Measurements from ENCODE around the gene MYBPC2. TPM values are rescaled to one million over a fixed set of nuclear protein-coding genes. Genes with fewer than 3 reads are reported as not detected.

MYBPC2 gene
- total and polyA plus RNA-seq, 9 of the 15 experiments (the other 6 are each of a cell fraction or from before 2014, with no cell fraction given) = 0.01 to 0.14 (median 0.04) TPM; not detected in 6

DNA sequence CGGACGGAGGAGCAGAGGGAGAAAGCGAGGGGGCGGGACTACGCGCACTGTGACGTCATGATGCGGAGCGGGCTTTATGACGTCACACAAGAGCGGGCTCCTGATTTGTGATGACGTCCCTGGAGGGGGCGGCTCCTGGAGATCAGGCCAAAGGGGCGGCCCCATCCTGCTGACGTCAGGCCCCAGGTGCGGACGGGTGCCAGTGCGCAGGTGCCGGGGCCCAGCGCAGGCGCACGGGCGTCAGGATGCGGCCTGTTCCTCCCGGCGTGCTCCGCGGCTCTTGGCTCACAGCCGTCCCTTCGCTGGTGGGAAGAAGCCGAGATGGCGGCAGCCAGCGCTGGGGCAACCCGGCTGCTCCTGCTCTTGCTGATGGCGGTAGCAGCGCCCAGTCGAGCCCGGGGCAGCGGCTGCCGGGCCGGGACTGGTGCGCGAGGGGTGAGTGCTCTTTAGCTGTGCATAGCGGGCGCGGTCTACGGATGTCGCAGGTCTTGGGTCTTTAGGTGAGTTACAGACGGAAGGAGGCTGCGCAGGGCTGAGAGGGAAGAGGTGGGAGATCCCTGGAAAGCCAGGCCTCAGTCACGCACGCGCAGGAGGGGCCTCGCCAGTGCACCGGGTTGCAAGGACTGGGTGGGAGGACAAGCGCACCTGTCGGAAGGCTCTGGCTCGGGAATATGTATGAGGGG is 43.7 kb downstream of the MYBPC2 start, which contains the start of the genes EMC10 and GARIN5A:
EMC10 (plus strand) TSS at position 284 of the 683 bp plus-strand sequence; CDS start at position 322, 38 bp downstream.
GARIN5A (minus strand) TSS at position 625 of the 683 bp plus-strand sequence; CDS start at position 165, 460 bp downstream.
- BruUV-seq (replicated peaks) = no TSS peak
- H3K9me1 ChIP-seq (ENCODE audit: control insufficient read depth, insufficient read depth, low read length) = no peaks in the 10 kb centered on the region
- peaks cover 5 to 53% of the 10 kb centered on the region in 2 experiments; a peak in 4 of 5 replicates for H3K4me1 ChIP-seq (replicated peaks in 1 of 2; ENCODE audit: control insufficient read depth in 2 of 2, insufficient read depth in 2 of 2, low read length in 2 of 2)
- peaks cover 25% of the 10 kb centered on the region for H3K79me2 ChIP-seq (ENCODE audit: control insufficient read depth, insufficient read depth, low read length)
- intact Hi-C loops (cut with micrococcal nuclease) = loop anchor here (1.0 kb wide), 1 partner anchor 102 kb away; no protein-coding TSS in a partner anchor
- peaks cover 33% of the 10 kb centered on the region; the same call in 1 of the 3 replicates for H3K36me3 ChIP-seq (ENCODE audit: control insufficient read depth, insufficient read depth, low read length)
- in situ Hi-C loops (cut with MboI) = no loop called here
- H3K27ac ChIP-seq (ENCODE audit: extremely low read depth, low read depth, low read length) = peak within 1 kb of the TSS; percentile 82
- H3K9ac ChIP-seq (ENCODE audit: insufficient read depth in 1 of 2, low read depth in 2 of 2, low read length in 2 of 2) = peak within 1 kb of the TSS; percentile 67 to 92
- WGBS (ENCODE audit: insufficient coverage, low coverage, missing lambda C conversion rate) = 18% methylated on average over 39 of the region's 58 CpGs
- CTCF ChIA-PET (ENCODE audit: low intra/inter-chr PET ratio) = no interaction called here
- peak; percentile 96 for ATAC-seq
- peak; percentile 78 for FAIRE-seq
- H3K9me3 ChIP-seq (replicated peaks; ENCODE audit: control insufficient read depth, insufficient read depth, low read depth, low read length) = no peaks in the 10 kb centered on the region; the same call in 1 of the 2 replicates
- peaks cover 7% of the 10 kb centered on the region; the same call in 1 of the 2 replicates for H4K20me1 ChIP-seq (replicated peaks; ENCODE audit: control insufficient read depth, insufficient read depth, low read length)
- no peaks in the 10 kb centered on the region; a peak in 2 of 5 replicates for H3K27me3 ChIP-seq (ENCODE audit: control insufficient read depth in 2 of 2, insufficient read depth in 2 of 2, low read length in 2 of 2)
- peak within 1 kb of the TSS; percentile 90 for H2AFZ ChIP-seq (ENCODE audit: low read depth, low read length)
- peak; percentile 94 to 99 (median 98) for DNase-seq (ENCODE audit: extremely low read depth in 1 of 4, low spot score in 3 of 4)
- H3K4me3 ChIP-seq = peak within 1 kb of the TSS; percentile 72
- POLR2A ChIA-PET = interaction anchor here (0.9 kb wide), 1 partner anchor 10 kb away, joined by 3 read pairs; no protein-coding TSS in a partner anchor
- peak within 1 kb of the TSS; percentile 88 for H3K4me2 ChIP-seq (ENCODE audit: insufficient read depth, low read length)
- TF ChIP-seq PTBP1 (IDR thresholded peaks at IDR 0.05; ENCODE audit: low read depth, low read length) = 0 out of 2 replicates have a peak, but pooled peaks have one; percentile 40
- no peak for TF ChIP-seq MXI1 (IDR thresholded peaks at IDR 0.05; ENCODE audit: low read depth, low read length)
- TF ChIP-seq, protein P1, sequence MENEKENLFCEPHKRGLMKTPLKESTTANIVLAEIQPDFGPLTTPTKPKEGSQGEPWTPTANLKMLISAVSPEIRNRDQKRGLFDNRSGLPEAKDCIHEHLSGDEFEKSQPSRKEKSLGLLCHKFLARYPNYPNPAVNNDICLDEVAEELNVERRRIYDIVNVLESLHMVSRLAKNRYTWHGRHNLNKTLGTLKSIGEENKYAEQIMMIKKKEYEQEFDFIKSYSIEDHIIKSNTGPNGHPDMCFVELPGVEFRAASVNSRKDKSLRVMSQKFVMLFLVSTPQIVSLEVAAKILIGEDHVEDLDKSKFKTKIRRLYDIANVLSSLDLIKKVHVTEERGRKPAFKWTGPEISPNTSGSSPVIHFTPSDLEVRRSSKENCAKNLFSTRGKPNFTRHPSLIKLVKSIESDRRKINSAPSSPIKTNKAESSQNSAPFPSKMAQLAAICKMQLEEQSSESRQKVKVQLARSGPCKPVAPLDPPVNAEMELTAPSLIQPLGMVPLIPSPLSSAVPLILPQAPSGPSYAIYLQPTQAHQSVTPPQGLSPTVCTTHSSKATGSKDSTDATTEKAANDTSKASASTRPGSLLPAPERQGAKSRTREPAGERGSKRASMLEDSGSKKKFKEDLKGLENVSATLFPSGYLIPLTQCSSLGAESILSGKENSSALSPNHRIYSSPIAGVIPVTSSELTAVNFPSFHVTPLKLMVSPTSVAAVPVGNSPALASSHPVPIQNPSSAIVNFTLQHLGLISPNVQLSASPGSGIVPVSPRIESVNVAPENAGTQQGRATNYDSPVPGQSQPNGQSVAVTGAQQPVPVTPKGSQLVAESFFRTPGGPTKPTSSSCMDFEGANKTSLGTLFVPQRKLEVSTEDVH (IDR thresholded peaks at IDR 0.05; ENCODE audit: low read depth, partially characterized antibody) = peak; percentile 88
- peak; percentile 99 for TF ChIP-seq MEIS2 (IDR thresholded peaks at IDR 0.05; ENCODE audit: partially characterized antibody)
- TF ChIP-seq, protein P2, sequence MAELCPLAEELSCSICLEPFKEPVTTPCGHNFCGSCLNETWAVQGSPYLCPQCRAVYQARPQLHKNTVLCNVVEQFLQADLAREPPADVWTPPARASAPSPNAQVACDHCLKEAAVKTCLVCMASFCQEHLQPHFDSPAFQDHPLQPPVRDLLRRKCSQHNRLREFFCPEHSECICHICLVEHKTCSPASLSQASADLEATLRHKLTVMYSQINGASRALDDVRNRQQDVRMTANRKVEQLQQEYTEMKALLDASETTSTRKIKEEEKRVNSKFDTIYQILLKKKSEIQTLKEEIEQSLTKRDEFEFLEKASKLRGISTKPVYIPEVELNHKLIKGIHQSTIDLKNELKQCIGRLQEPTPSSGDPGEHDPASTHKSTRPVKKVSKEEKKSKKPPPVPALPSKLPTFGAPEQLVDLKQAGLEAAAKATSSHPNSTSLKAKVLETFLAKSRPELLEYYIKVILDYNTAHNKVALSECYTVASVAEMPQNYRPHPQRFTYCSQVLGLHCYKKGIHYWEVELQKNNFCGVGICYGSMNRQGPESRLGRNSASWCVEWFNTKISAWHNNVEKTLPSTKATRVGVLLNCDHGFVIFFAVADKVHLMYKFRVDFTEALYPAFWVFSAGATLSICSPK (IDR thresholded peaks at IDR 0.05; ENCODE audit: borderline replicate concordance) = no peak
- TF ChIP-seq, protein P3, sequence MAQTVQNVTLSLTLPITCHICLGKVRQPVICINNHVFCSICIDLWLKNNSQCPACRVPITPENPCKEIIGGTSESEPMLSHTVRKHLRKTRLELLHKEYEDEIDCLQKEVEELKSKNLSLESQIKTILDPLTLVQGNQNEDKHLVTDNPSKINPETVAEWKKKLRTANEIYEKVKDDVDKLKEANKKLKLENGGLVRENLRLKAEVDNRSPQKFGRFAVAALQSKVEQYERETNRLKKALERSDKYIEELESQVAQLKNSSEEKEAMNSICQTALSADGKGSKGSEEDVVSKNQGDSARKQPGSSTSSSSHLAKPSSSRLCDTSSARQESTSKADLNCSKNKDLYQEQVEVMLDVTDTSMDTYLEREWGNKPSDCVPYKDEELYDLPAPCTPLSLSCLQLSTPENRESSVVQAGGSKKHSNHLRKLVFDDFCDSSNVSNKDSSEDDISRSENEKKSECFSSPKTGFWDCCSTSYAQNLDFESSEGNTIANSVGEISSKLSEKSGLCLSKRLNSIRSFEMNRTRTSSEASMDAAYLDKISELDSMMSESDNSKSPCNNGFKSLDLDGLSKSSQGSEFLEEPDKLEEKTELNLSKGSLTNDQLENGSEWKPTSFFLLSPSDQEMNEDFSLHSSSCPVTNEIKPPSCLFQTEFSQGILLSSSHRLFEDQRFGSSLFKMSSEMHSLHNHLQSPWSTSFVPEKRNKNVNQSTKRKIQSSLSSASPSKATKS (CRISPR knock-in tag; IDR thresholded peaks at IDR 0.05) = no peak
- no peak for TF ChIP-seq BDP1 (IDR thresholded peaks at IDR 0.05; ENCODE audit: insufficient read depth, insufficient read length)
- TF ChIP-seq SIRT6 (IDR thresholded peaks at IDR 0.05; ENCODE audit: low read depth, low read length) = no peak
- no peak for TF ChIP-seq MIER1 (IDR thresholded peaks at IDR 0.05; ENCODE audit: low read depth)
- no peak for TF ChIP-seq ZNF239 (CRISPR knock-in tag; IDR thresholded peaks at IDR 0.05)
- no peak for TF ChIP-seq SMARCA5 (IDR thresholded peaks at IDR 0.05)
- TF ChIP-seq CREM (IDR thresholded peaks at IDR 0.05; ENCODE audit: low read depth) = peak; percentile 100
- peak; percentile 100 for TF ChIP-seq NRF1 (conservative IDR thresholded peaks at IDR 0.05 in 1 of 2, IDR thresholded peaks at IDR 0.05 in 1 of 2)
- peak; percentile 83 for TF ChIP-seq ZFX (CRISPR knock-in tag; IDR thresholded peaks at IDR 0.05)

All from K562 (cell line).